Ishikawa (cell line): Measurements from ENCODE around the gene HAO1.

Source experiments
- CEBPB ChIP-seq: IDR thresholded peaks from 2 replicates; pipeline ENCODE4 v1.6.1; 2012
- CREB1 ChIP-seq: IDR thresholded peaks from 2 replicates; pipeline ENCODE4 v1.6.1; 2012; ENCODE audit warnings: low read depth
- EGR1 ChIP-seq: IDR thresholded peaks from 2 replicates; pipeline ENCODE4 v1.6.1; 2012
- EP300 ChIP-seq: IDR thresholded peaks from 2 replicates; pipeline ENCODE4 v1.6.1; 2012; ENCODE audit warnings: borderline replicate concordance
- FOXM1 ChIP-seq: IDR thresholded peaks from 2 replicates; pipeline ENCODE4 v1.6.1; 2012; ENCODE audit warnings: low read depth, borderline replicate concordance
- NFIC ChIP-seq: IDR thresholded peaks from 2 replicates; pipeline ENCODE4 v1.6.1; 2012
- RAD21 ChIP-seq: IDR thresholded peaks from 2 replicates; pipeline ENCODE4 v1.6.1; 2012; ENCODE audit warnings: low read depth
- TAF1 ChIP-seq: IDR thresholded peaks from 2 replicates; pipeline ENCODE4 v1.6.1; 2012; ENCODE audit warnings: low read depth, mild to moderate bottlenecking
- TCF12 ChIP-seq: IDR thresholded peaks from 2 replicates; pipeline ENCODE4 v1.6.1; 2012; ENCODE audit warnings: low read depth
- TEAD4 ChIP-seq: IDR thresholded peaks from 2 replicates; pipeline ENCODE4 v1.6.1; 2012
- YY1 ChIP-seq: IDR thresholded peaks from 2 replicates; pipeline ENCODE4 v1.6.1; 2012; ENCODE audit warnings: low read depth
- ZBTB7A ChIP-seq: IDR thresholded peaks from 2 replicates; pipeline ENCODE4 v1.6.1; 2012; ENCODE audit warnings: low read depth
- TF ChIP-seq, protein P1 (sequence below): IDR thresholded peaks from 2 replicates; pipeline ENCODE4 v1.6.1; 2012
- TF ChIP-seq, protein P2 (sequence below): IDR thresholded peaks from 2 replicates; pipeline ENCODE4 v1.6.1; 2012; ENCODE audit warnings: low read depth, mild to moderate bottlenecking
- TF ChIP-seq, protein P3 (sequence below): IDR thresholded peaks from 2 replicates; pipeline ENCODE4 v1.6.1; 2012

The HAO1 gene

DNA sequence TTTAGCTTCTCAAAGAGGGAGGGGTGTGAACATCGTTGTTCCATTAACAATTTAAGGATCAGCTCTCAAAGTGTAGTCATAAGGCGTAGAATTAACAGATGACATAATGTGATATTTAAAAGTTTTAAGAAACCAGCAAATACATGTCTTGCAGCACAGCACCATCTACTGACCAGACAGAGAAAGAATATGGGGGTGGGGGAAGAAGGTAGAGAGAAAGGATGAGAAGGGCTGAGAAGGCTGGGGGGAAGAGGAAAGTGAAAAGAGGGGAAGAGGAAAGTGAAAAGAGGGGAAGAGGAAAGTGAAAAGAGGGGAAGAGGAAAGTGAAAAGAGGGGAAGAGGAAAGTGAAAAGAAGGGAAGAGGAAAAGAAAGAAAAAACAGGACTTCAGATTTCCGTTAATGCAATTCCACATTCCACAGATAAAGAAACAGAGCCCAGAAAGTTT is 80.9 kb downstream of the HAO1 start:
- TF ChIP-seq FOXM1 (no peak), EGR1 (no peak), ZBTB7A (no peak), RAD21 (peak; percentile 78), NFIC (no peak)

DNA sequence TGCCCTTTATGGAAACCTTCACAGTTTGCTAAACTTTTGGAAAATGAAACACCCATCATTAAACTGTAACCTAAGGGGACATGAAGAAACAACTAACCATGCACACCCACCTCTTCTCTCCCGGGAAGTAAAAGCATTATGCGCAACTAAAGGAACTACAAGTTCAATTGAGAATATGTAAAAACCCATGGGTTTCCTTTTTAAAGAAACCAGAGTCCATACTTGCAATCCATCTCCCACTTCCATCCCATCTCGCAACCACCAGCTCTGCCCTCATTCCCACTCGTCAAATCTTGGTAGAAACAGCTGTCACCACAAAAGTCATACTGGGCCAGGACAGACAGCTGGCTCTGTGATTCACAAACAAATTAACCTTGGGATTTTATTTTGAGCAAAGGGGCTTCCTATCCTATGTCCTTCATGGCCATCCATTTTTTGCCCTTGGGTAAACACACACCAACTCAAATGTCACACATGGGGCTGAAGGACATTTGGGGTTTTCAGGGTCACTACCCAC is 81.5 kb downstream of the HAO1 start:
- TF ChIP-seq TAF1 = no peak
- TF ChIP-seq NFIC = no peak
- TF ChIP-seq TEAD4 = no peak
- no peak for TF ChIP-seq CREB1
- TF ChIP-seq CEBPB = no peak
- no peak for TF ChIP-seq RAD21

DNA sequence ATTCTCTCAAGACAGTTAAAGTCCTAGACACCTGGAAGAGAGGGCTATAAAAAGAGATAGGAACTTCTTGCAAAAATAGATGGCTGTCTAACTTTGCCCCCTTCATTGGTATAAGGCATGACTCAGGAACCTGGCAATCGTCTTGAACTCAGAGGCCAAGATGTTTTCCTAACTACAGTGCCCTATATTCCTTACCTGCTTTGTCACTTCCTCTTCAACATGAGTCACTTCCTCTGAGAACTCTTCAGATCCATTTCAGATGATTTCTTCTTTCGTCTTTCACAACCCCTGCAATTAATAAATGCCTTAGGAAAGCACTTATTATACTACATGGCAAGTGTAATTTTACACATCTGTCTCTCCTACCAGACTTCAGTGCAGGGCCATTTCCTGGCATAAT is 83.5 kb downstream of the HAO1 start:
- no peak for TF ChIP-seq CEBPB
- TF ChIP-seq TAF1 = no peak
- TF ChIP-seq, protein P1, sequence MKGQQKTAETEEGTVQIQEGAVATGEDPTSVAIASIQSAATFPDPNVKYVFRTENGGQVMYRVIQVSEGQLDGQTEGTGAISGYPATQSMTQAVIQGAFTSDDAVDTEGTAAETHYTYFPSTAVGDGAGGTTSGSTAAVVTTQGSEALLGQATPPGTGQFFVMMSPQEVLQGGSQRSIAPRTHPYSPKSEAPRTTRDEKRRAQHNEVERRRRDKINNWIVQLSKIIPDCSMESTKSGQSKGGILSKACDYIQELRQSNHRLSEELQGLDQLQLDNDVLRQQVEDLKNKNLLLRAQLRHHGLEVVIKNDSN = no peak
- no peak for TF ChIP-seq EGR1
- no peak for TF ChIP-seq NFIC
- TF ChIP-seq EP300 = no peak
- no peak for TF ChIP-seq TCF12

DNA sequence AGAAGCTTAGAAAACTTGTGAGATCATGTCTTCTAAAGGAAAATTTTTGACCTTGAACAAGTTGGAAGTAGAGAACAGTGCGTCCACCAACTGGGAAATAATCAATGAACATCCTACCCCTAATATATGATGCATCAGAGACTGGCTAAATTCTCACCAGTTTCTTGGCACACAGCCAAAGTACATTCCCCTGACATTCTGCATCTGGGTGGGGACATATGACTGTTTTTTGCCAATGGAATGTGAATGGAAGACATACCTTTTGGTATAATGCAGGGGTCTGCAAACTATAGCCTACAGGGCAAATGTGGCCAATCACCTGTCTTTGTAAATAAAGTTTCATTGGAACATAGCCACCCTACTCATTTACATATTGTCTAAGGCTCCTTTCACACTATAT is 84.7 kb downstream of the HAO1 start:
- no peak for TF ChIP-seq TCF12
- TF ChIP-seq NFIC = peak; percentile 45
- peak; percentile 18; the same call in 1 of the 2 replicates for TF ChIP-seq TEAD4

DNA sequence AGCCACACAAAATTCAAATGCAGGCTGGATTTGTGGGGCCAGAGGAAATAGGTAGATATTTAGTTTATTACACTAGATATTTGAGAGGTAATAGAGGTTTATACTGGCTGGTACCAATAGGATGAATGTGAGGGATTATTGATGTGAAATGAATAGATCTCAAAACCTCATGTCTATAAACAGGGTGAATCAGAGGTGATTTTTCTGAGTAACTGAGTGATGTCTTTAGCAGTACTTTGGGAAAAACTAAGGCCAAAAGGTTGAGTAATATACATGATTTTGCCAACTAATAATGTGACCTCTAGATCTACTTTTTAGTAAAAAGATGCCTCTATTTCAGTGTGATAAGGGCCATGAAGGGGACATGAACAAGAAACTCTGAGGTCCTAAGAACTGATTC is 86.8 kb downstream of the HAO1 start:
- TF ChIP-seq CEBPB = no peak
- no peak for TF ChIP-seq EGR1
- TF ChIP-seq EP300 = no peak
- no peak for TF ChIP-seq TAF1

DNA sequence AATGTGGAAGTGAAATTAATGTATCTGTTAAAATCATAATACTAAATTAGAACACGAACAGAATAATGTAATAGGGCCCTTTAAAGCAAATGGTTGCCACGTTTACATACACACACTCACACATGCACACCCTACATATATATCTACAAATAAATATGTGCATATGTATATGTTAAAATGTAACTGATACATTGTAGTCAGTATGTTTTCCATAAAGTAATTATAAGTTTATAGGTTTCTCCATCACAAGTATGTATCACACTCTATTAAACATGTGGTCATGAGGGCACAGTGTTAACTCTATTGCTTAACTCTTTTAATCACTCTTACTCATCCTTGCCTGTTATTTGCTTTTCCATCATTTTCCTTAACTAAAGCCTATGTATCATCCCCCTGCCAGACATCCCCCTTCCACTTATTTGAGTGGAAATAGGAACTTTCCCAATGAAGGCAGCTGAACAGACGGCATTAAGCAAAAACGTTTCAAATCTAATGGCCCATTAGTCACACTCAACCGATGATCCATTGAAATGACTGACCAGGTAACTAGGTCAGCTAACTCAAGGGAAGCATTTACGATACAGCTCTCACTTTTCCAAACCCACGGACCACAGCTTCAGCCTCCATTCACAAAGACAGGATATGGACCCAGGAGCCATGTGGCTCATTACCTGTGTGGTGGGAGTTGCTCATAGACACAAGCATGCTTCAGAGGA is 89.3 kb downstream of the HAO1 start:
- no peak for TF ChIP-seq EGR1
- no peak for TF ChIP-seq TAF1

DNA sequence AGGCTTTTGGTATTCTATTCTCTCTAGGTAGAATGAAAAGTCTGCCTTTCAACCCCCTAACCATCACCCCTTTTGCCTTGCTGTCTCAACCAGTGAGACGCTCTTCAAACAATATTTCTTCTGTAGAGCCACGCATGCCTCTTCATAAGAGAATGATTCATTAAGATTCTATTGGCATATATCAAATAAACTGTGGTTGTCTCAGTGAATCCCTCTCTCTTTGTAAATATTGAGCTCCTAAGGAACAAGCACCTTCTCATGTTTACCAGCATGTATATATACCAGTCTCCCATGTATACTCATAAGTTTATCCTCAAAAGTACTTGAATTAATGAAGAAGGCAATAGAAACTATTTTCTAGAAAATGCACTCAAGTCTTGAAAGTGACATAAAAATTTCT is 90.6 kb downstream of the HAO1 start:
- TF ChIP-seq EP300 = no peak
- no peak for TF ChIP-seq TAF1
- TF ChIP-seq ZBTB7A = no peak
- no peak for TF ChIP-seq RAD21
- TF ChIP-seq, protein P1 = no peak
- TF ChIP-seq EGR1 = no peak
- no peak for TF ChIP-seq CEBPB
- TF ChIP-seq, protein P2, sequence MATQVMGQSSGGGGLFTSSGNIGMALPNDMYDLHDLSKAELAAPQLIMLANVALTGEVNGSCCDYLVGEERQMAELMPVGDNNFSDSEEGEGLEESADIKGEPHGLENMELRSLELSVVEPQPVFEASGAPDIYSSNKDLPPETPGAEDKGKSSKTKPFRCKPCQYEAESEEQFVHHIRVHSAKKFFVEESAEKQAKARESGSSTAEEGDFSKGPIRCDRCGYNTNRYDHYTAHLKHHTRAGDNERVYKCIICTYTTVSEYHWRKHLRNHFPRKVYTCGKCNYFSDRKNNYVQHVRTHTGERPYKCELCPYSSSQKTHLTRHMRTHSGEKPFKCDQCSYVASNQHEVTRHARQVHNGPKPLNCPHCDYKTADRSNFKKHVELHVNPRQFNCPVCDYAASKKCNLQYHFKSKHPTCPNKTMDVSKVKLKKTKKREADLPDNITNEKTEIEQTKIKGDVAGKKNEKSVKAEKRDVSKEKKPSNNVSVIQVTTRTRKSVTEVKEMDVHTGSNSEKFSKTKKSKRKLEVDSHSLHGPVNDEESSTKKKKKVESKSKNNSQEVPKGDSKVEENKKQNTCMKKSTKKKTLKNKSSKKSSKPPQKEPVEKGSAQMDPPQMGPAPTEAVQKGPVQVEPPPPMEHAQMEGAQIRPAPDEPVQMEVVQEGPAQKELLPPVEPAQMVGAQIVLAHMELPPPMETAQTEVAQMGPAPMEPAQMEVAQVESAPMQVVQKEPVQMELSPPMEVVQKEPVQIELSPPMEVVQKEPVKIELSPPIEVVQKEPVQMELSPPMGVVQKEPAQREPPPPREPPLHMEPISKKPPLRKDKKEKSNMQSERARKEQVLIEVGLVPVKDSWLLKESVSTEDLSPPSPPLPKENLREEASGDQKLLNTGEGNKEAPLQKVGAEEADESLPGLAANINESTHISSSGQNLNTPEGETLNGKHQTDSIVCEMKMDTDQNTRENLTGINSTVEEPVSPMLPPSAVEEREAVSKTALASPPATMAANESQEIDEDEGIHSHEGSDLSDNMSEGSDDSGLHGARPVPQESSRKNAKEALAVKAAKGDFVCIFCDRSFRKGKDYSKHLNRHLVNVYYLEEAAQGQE = no peak
- no peak for TF ChIP-seq CREB1
- TF ChIP-seq TEAD4 = no peak

DNA sequence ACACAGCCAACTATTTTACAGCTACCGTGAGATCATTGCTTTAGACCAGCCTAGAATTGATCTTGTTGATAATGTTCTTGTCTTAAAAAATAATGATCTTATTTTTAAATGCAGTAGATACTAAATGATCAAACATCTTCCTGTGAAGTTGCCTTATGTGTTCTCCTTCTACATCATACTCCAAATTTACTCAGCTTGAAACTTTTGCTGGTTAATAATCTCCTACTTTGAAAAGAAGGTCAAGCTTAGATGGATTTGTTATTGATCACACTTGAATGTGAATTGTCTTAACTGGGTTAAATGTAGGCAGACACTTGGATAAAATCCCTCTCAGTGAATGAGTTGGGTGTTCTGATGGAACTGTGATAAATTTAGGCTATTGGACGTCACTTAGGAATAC is 91.9 kb downstream of the HAO1 start:
- no peak for TF ChIP-seq TAF1
- TF ChIP-seq NFIC = no peak
- TF ChIP-seq CEBPB = no peak
- TF ChIP-seq RAD21 = no peak
- no peak for TF ChIP-seq TEAD4
- no peak for TF ChIP-seq YY1
- no peak for TF ChIP-seq TCF12
- TF ChIP-seq CREB1 = no peak
- TF ChIP-seq EP300 = no peak
- TF ChIP-seq, protein P3, sequence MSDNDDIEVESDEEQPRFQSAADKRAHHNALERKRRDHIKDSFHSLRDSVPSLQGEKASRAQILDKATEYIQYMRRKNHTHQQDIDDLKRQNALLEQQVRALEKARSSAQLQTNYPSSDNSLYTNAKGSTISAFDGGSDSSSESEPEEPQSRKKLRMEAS = no peak
- TF ChIP-seq, protein P1 = no peak
- no peak for TF ChIP-seq ZBTB7A
- TF ChIP-seq, protein P2 = no peak
- TF ChIP-seq EGR1 = no peak
- no peak for TF ChIP-seq FOXM1
